ENCODE data around the gene PSD.
A peak's percentile ranks its signal among the peaks of the same experiment; 100 is the strongest.

Gene PSD

DNA sequence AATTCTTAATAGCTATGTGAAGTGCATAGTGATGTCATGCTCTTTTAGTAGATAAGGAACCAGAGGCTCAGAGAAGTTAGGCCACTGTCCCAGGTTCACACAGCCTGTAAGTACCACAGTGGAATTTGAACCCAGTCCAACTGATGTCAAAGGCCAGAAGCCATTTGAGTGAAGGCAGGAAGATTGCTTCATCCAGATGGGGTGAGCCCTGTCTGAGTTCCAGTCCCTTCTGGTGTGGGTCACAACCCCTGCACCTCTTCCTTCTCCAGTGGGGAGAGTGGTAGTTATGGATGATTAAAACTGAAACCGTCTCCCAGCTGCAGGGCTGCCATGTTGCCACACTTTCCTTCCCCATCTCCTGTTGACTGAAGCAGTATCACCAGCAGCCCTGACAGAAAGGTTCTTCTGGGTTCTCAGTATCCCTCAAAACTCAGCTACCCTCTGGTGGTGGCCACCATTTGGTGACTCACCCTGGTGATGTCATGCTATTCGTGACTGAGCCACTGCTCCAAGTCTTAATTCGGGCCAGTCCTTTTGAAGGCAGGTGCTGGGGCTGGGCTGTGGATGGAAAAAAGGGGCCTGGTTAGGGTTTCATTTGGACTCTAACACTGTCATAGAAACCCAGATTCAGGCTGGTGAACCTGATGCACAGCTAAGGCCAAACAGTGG lies 34.2 kb upstream of the PSD start:
- Mint-ChIP-seq H3K4me3 (peak overlapping the region; percentile 92), H3K9me3 (no peaks in the 10 kb centered on the region), H3K27me3 (no peaks in the 10 kb centered on the region), H3K27ac (peak overlapping the region; percentile 92), H3K36me3 (ENCODE audit: low read depth) (peaks cover 30% of the 10 kb centered on the region), H3K4me1 (ENCODE audit: low read depth) (peaks cover 46% of the 10 kb centered on the region)

DNA sequence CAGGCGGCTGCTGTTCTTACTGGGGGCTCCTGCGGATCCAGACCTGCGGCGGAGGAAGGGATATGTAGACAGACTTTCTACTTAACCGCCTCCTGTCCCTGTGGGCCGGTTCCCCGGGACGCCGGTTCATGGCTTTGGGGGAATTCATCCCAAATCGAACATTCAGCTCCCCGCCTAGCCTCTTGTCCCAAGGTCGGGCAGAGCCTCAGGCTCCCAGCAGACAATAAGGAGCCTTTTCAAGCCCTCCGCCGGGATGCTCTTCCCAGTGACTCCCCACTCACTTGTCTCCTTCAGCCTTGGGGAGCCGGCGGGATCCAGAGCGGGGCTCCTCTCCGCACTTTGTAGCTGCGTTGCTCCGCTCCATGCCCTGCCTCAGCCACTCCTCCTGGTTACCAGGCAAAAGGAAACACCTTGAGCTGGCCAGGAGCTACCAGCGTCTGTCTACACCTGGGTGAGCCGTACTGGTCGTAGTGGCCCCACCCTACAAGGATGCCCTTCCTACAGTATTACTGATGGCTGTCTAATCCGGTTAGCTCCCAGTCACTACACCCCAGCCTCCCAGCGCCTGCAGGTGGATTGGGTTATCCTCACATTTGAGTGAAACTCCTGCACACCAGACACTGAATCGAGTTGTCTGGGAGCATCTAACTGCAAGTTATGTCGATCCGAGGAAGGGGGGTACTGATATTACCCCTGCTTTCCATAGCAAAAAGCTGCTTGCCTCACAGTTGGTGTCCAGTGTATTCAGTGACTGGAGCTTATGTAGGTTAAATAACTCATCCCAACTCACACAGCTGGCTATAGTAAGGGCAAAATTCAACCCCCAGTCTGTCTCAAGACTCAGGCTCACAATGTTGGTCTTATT lies 32.8 kb upstream of the PSD start, which contains the start of gene C10orf95:
Gene C10orf95 (minus strand): TSS at position 439 of the 865 bp plus-strand sequence. CDS start 450 bp downstream, outside the sequence.
- no peaks in the 10 kb centered on the region for H3K27me3 Mint-ChIP-seq
- no peaks in the 10 kb centered on the region for H3K9me3 Mint-ChIP-seq
- peak within 1 kb of the TSS; percentile 92 for H3K4me3 Mint-ChIP-seq
- H3K4me1 Mint-ChIP-seq (ENCODE audit: low read depth) = peaks cover 46% of the 10 kb centered on the region
- peak within 1 kb of the TSS; percentile 92 for H3K27ac Mint-ChIP-seq
- H3K36me3 Mint-ChIP-seq (ENCODE audit: low read depth) = peaks cover 30% of the 10 kb centered on the region

DNA sequence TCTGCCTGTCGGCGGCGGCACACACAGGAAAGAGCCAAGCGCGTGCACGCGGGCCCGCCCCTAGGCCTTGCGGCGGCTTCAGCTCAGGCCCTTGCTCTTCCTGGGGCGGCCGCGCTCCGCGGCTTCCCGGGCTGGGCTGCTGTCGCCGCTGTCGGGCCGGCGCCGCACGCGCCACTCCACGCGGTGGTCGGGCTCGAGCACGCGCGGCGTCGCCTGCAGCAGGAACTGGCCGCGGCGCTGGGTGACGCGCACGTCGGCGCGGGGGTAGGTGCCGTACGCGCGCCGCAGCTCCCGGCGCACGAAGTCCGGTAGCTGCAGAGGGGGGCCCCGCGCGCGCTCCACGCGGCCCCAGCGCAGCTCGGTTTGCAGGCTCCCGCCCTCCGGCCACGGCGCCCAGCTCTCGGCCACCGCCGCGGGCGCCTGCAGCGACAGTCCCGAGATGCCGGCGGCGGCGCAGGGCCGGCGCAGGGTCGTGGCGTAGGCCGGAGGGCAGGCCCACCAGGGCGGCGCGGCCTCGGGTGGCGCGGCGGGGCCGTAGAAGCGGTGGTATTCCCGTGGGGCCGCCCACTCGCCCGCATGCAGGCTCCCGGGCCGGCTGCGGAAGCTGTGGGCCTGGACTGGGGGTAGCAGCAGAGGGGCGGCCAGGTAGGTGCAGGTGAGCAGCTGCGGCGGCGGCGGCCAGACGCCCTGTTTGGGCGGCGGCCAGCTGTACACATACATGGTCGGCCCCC lies 32.0 kb upstream of the PSD start:
- H3K27ac Mint-ChIP-seq = peak overlapping the region; percentile 96
- no peaks in the 10 kb centered on the region for H3K9me3 Mint-ChIP-seq
- H3K27me3 Mint-ChIP-seq = no peaks in the 10 kb centered on the region
- H3K4me1 Mint-ChIP-seq (ENCODE audit: low read depth) = peaks cover 46% of the 10 kb centered on the region
- H3K36me3 Mint-ChIP-seq (ENCODE audit: low read depth) = peaks cover 23% of the 10 kb centered on the region
- H3K4me3 Mint-ChIP-seq = peak overlapping the region; percentile 92

- no peaks in the 10 kb centered on the region for H3K9me3 Mint-ChIP-seq
- H3K27me3 Mint-ChIP-seq = no peaks in the 10 kb centered on the region
- H3K27ac Mint-ChIP-seq = peak overlapping the region; percentile 96
- peaks cover 43% of the 10 kb centered on the region for H3K4me1 Mint-ChIP-seq (ENCODE audit: low read depth)
- H3K4me3 Mint-ChIP-seq = peak overlapping the region; percentile 91
- H3K36me3 Mint-ChIP-seq (ENCODE audit: low read depth) = peaks cover 18% of the 10 kb centered on the region
Measured at GRCh38 chr10:102450124-102450373, 31.5 kb upstream of the PSD start.

DNA sequence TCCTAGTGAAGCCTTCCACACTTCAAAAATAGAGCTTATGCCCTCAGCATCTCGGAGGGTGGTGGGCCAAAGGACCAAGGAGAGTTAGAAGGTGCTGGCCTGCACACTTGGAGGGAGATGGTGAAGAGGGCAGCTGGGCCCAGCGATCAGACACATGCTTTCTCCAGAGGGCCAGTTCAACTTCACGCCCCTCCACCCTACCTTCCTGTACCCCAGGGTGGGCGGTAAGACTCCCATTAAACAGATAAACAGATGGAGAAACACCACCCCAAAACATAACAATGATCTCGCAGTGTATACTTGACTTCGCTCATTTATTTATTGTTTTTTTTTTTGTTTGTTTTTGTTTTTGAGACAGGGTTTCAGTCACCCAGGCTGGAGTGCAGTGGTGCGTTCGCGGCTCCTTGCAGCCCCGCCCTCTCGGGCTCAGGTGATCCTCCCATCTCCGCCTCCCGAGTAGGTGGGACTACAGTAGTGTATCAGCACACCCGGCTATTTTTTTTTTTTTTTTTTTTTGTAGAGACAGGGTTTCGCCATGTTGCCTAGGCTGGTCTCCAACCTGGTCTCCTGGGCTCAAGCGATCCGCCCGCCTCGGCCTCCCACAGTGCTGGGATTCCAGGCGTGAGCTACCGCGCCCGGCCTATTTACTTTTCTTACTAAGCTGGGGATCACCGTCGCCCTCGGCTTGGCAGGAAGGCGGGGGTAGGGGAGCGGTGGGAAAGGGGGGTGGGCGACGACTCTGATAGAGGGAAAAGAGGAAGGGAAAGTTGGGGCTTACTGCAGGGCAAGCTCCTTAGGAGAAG lies 30.9 kb upstream of the PSD start:
- Mint-ChIP-seq H3K27ac (peak overlapping the region; percentile 96), H3K36me3 (ENCODE audit: low read depth) (peaks cover 18% of the 10 kb centered on the region), H3K4me1 (ENCODE audit: low read depth) (peaks cover 40% of the 10 kb centered on the region), H3K27me3 (no peaks in the 10 kb centered on the region), H3K9me3 (no peaks in the 10 kb centered on the region), H3K4me3 (peak overlapping the region; percentile 91)

DNA sequence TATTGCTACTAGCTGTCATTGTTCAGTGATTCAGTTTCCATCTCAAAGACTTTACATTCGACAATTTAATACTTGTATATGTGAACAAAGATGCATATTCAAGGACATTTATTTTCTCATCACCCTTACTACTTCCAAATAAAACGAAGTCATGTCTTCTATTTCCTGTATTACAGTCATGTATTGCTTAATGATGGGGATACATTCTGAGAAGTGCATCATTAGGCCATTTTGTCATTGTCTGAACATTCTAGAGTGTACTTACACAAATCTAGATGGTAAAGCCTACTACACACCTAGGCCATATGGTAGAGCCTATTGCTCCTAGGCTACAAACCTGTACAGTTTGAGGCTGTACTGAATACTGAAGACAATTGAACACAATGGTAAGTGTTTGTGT lies 26.3 kb upstream of the PSD start:
- H3K27me3 Mint-ChIP-seq = no peaks in the 10 kb centered on the region
- H3K36me3 Mint-ChIP-seq (ENCODE audit: low read depth) = no peaks in the 10 kb centered on the region
- no peak overlapping the region for H3K27ac Mint-ChIP-seq
- no peaks in the 10 kb centered on the region for H3K9me3 Mint-ChIP-seq
- no peak overlapping the region for H3K4me3 Mint-ChIP-seq
- peaks cover 14% of the 10 kb centered on the region for H3K4me1 Mint-ChIP-seq (ENCODE audit: low read depth)

- Mint-ChIP-seq H3K36me3 (ENCODE audit: low read depth) (peaks cover 15% of the 10 kb centered on the region), H3K9me3 (no peaks in the 10 kb centered on the region), H3K27ac (no peak overlapping the region), H3K4me1 (ENCODE audit: low read depth) (peaks cover 49% of the 10 kb centered on the region), H3K27me3 (no peaks in the 10 kb centered on the region), H3K4me3 (peak overlapping the region; percentile 86)
Measured at GRCh38 chr10:102438374-102438773, 19.8 kb upstream of the PSD start.

DNA sequence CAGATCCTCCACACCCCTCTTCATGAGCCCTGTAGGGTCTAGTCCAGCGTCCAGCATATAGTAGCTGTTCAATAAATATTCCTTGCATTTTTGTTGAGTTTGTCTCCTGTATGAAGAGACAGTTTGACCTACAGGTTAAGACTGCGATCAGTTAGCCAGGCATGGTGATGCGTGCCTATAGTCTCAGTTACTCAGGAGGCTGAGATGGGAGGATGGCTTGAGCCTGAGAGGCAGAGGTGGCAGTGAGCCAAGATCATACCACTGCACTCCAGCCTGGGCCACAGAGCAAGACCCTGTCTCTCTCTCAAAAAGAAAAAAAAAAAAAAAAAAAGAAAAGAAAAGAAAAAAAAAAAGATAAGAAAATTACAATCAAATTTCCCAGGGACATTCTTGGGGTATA lies 18.9 kb upstream of the PSD start:
- H3K9me3 Mint-ChIP-seq = no peaks in the 10 kb centered on the region
- peaks cover 53% of the 10 kb centered on the region for H3K4me1 Mint-ChIP-seq (ENCODE audit: low read depth)
- H3K36me3 Mint-ChIP-seq (ENCODE audit: low read depth) = peaks cover 15% of the 10 kb centered on the region
- H3K27me3 Mint-ChIP-seq = no peaks in the 10 kb centered on the region
- peak overlapping the region; percentile 86 for H3K4me3 Mint-ChIP-seq
- H3K27ac Mint-ChIP-seq = peak overlapping the region; percentile 23

GRCh38 chr10:102436312-102436711 lies 17.7 kb upstream of the PSD start:
- Mint-ChIP-seq H3K4me1 (ENCODE audit: low read depth) (peaks cover 61% of the 10 kb centered on the region), H3K4me3 (peak overlapping the region; percentile 86), H3K36me3 (ENCODE audit: low read depth) (peaks cover 20% of the 10 kb centered on the region), H3K27ac (peak overlapping the region; percentile 83), H3K27me3 (no peaks in the 10 kb centered on the region), H3K9me3 (no peaks in the 10 kb centered on the region)

DNA sequence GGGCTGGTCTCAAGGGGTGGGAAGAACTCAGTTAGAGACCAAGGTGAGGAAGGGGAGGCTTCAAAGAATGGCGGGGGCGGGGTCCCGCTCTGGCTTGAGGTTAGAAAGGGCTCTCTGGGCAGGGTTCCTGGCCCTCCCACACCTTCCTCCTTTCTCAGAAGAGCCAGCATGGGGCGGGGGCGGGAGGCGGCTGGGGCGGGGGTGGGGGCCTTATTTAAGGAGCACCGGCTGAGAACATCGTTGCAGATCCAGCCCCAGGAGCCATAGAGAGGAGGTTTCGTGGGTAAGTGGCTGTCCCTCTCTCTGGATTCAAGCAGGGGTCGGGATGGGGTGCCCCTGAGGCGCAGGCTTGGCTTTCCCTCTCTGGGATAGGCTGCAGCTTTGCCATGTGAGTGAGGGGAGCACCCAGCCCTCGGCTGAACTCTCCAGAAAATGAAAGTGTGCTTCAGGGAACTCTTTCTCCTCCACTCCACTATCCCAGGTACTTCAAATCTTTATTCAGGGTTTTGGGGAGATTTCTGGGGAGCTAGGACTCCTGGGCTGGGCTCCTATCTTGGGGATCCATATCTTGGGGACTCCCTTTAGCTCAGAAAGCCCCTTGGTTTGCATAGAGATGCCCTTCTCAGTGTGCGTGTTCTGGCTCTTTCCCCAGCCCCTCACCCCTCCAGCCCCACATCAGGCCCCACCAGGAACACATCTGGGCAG lies 17.1 kb upstream of the PSD start:
- H3K27ac Mint-ChIP-seq = peak overlapping the region; percentile 83
- no peaks in the 10 kb centered on the region for H3K27me3 Mint-ChIP-seq
- H3K4me1 Mint-ChIP-seq (ENCODE audit: low read depth) = peaks cover 60% of the 10 kb centered on the region
- peaks cover 20% of the 10 kb centered on the region for H3K36me3 Mint-ChIP-seq (ENCODE audit: low read depth)
- no peaks in the 10 kb centered on the region for H3K9me3 Mint-ChIP-seq
- peak overlapping the region; percentile 86 for H3K4me3 Mint-ChIP-seq

DNA sequence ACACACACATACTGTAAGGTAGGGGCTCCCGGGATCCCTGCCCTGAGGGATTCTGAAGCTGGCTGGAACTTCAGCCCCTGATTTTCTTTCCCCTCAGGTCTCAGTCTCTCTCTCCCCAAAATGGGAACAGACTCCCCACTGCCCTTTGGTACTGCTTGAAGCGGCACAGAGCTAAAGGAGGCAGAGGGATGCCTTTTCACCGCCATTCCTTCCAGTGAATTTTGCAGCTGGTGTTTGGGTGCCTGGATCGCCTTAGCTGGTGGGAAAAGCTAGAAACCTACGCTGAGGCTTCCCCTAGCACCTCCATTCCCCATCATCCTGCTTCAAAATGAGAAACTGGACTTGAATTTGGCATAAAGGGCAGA lies 16.5 kb upstream of the PSD start:
- Mint-ChIP-seq H3K27ac (peak overlapping the region; percentile 83), H3K4me3 (peak overlapping the region; percentile 86), H3K9me3 (no peaks in the 10 kb centered on the region), H3K27me3 (no peaks in the 10 kb centered on the region), H3K36me3 (ENCODE audit: low read depth) (peaks cover 20% of the 10 kb centered on the region), H3K4me1 (ENCODE audit: low read depth) (peaks cover 58% of the 10 kb centered on the region)

DNA sequence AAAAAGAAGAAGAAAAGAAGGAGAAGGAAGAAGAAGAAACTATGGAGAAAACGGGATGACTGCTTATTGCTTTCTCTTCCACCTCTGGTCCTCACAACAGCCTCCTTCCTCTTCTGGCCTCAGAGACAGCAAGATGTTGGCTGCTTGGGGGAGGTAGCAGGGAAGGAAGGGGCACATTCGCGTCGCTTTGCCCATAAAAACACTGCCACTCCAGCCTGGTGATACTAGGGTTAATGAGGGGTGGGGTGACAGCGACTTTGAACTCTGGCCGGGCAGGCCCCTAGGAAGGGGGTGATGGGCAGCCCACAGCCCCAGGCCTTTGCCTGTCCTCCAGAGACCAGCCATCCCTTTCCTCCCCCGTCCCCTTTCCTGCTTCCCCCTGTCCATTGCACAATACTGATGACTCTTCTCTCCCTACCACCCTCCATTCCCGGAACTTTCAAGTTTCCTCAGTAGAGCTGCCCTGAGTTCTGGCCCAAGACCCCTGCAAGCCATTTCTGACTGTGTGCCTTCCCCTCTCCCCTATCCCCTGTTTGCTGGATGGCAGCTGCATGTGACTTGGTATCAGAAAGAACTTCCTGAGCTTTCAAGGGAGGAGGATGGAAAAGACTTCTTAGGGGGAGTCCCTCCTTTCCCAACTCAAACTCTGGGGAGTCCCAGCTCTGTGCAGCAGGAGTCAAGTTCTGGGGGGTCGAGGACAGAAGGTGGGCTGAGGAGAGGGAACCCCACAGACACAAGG lies 16.0 kb upstream of the PSD start:
- Mint-ChIP-seq H3K9me3 (no peaks in the 10 kb centered on the region), H3K27ac (peak overlapping the region; percentile 83), H3K4me3 (peak overlapping the region; percentile 86), H3K36me3 (ENCODE audit: low read depth) (peaks cover 20% of the 10 kb centered on the region), H3K4me1 (ENCODE audit: low read depth) (peaks cover 58% of the 10 kb centered on the region), H3K27me3 (no peaks in the 10 kb centered on the region)

GRCh38 chr10:102433619-102434046 lies 15.0 kb upstream of the PSD start:
- Mint-ChIP-seq H3K27me3 (no peaks in the 10 kb centered on the region), H3K4me1 (ENCODE audit: low read depth) (peaks cover 58% of the 10 kb centered on the region), H3K36me3 (ENCODE audit: low read depth) (peaks cover 20% of the 10 kb centered on the region), H3K4me3 (peak overlapping the region; percentile 92), H3K27ac (peak overlapping the region; percentile 98), H3K9me3 (no peaks in the 10 kb centered on the region)
